ENCODE results near the gene S100A2.

The S100A2 gene

GRCh38 chr1:153560241-153560640 is 5.4 kb downstream of the S100A2 start:
- no peak for TF ChIP-seq GATA3 (IDR thresholded peaks at IDR 0.05; ENCODE audit: low read depth, low read length)
- TF ChIP-seq GATA2 (IDR thresholded peaks at IDR 0.05; ENCODE audit: low read depth, low read length), result no peak

- no peak for TF ChIP-seq GATA2 (IDR thresholded peaks at IDR 0.05; ENCODE audit: low read depth, low read length)
- TF ChIP-seq GATA3 (IDR thresholded peaks at IDR 0.05; ENCODE audit: low read depth, low read length), result no peak
Measured at GRCh38 chr1:153557877-153558276, 7.8 kb downstream of the S100A2 start.

- TF ChIP-seq GATA3 (IDR thresholded peaks at IDR 0.05; ENCODE audit: low read depth, low read length), result no peak
- TF ChIP-seq GATA2 (IDR thresholded peaks at IDR 0.05; ENCODE audit: low read depth, low read length), result no peak
Measured at GRCh38 chr1:153556348-153556747, 9.3 kb downstream of the S100A2 start.

GRCh38 chr1:153553830-153554541 is 11.7 kb downstream of the S100A2 start:
- TF ChIP-seq GATA3 (IDR thresholded peaks at IDR 0.05; ENCODE audit: low read depth, low read length) (no peak), GATA2 (IDR thresholded peaks at IDR 0.05; ENCODE audit: low read depth, low read length) (no peak)

- TF ChIP-seq GATA3 (IDR thresholded peaks at IDR 0.05; ENCODE audit: low read depth, low read length) (no peak), GATA2 (IDR thresholded peaks at IDR 0.05; ENCODE audit: low read depth, low read length) (no peak)
Measured at GRCh38 chr1:153553096-153553495, 12.5 kb downstream of the S100A2 start.

GRCh38 chr1:153552335-153552734 is 13.3 kb downstream of the S100A2 start:
- TF ChIP-seq GATA3 (IDR thresholded peaks at IDR 0.05; ENCODE audit: low read depth, low read length), result no peak
- no peak for TF ChIP-seq GATA2 (IDR thresholded peaks at IDR 0.05; ENCODE audit: low read depth, low read length)

- TF ChIP-seq GATA3 (IDR thresholded peaks at IDR 0.05; ENCODE audit: low read depth, low read length), result no peak
- TF ChIP-seq GATA2 (IDR thresholded peaks at IDR 0.05; ENCODE audit: low read depth, low read length), result no peak
Measured at GRCh38 chr1:153550827-153551500, 14.7 kb downstream of the S100A2 start.

GRCh38 chr1:153550398-153550758 is 15.3 kb downstream of the S100A2 start:
- TF ChIP-seq GATA2 (IDR thresholded peaks at IDR 0.05; ENCODE audit: low read depth, low read length) (no peak), GATA3 (IDR thresholded peaks at IDR 0.05; ENCODE audit: low read depth, low read length) (no peak)

- no peak for TF ChIP-seq GATA3 (IDR thresholded peaks at IDR 0.05; ENCODE audit: low read depth, low read length)
- no peak for TF ChIP-seq GATA2 (IDR thresholded peaks at IDR 0.05; ENCODE audit: low read depth, low read length)
Measured at GRCh38 chr1:153549741-153550397, 15.8 kb downstream of the S100A2 start.

GRCh38 chr1:153548722-153549688 is 16.6 kb downstream of the S100A2 start, which contains the start of gene S100A3:
S100A3 (minus strand) TSS chr1:153549258; CDS start chr1:153548485, 773 bp downstream.
- TF ChIP-seq GATA2 (IDR thresholded peaks at IDR 0.05; ENCODE audit: low read depth, low read length), result no peak
- no peak for TF ChIP-seq GATA3 (IDR thresholded peaks at IDR 0.05; ENCODE audit: low read depth, low read length)

- no peak for TF ChIP-seq GATA3 (IDR thresholded peaks at IDR 0.05; ENCODE audit: low read depth, low read length)
- TF ChIP-seq GATA2 (IDR thresholded peaks at IDR 0.05; ENCODE audit: low read depth, low read length), result no peak
Measured at GRCh38 chr1:153547560-153548551, 17.8 kb downstream of the S100A2 start.

GRCh38 chr1:153546796-153547559 is 18.7 kb downstream of the S100A2 start:
- no peak for TF ChIP-seq GATA3 (IDR thresholded peaks at IDR 0.05; ENCODE audit: low read depth, low read length)
